GM23338 (cell line): ENCODE measurements around the gene ANGPTL2. TPM values are rescaled to one million over a fixed set of nuclear protein-coding genes. Genes with fewer than 3 reads are reported as not detected.

Experiments
- ATAC-seq: fragments of 200-7000 bp; cut with Tn5 transposase; 3 replicates; pipeline ENCODE4 v1.9.1; 2020
- DNase-seq: peaks from one replicate; pipeline ENCODE4 v3.0.0-alpha.2; 2015; ENCODE audit warnings: low spot score
- H2AFZ ChIP-seq: fragments of 200-600 bp; sonication (generic); 2 replicates; pipeline ENCODE4 v1.8.0; 2016; ENCODE audit warnings: antibody characterized with exemption, mild to moderate bottlenecking, moderate library complexity
- H3F3A ChIP-seq: fragments of 200-600 bp; sonication (generic); replicated peaks from 2 replicates; pipeline ENCODE4 v1.8.0; 2017; ENCODE audit warnings: antibody characterized with exemption, mixed run types, low read depth
- H3K27ac ChIP-seq: fragments of 200-600 bp; sonication (generic); 2 replicates; pipeline ENCODE4 v1.6.1; 2016; ENCODE audit warnings: low read depth
- H3K27me3 ChIP-seq: fragments of 200-600 bp; sonication (generic); 2 replicates; pipeline ENCODE4 v1.8.0; 2016; ENCODE audit warnings: mild to moderate bottlenecking, mixed run types, moderate library complexity; ENCODE audit not compliant: insufficient read depth
- H3K36me3 ChIP-seq: fragments of 200-600 bp; sonication (generic); 2 replicates; pipeline ENCODE4 v1.8.0; 2016; ENCODE audit warnings: mild to moderate bottlenecking; ENCODE audit not compliant: insufficient read depth
- H3K4me1 ChIP-seq: fragments of 200-600 bp; sonication (generic); 2 replicates; pipeline ENCODE4 v1.8.0; 2016; ENCODE audit warnings: mild to moderate bottlenecking, moderate library complexity; ENCODE audit not compliant: insufficient read depth
- H3K4me2 ChIP-seq: fragments of 200-600 bp; sonication (generic); 2 replicates; pipeline ENCODE4 v1.7.1; 2017; ENCODE audit warnings: mixed run types
- H3K4me3 ChIP-seq: fragments of 200-600 bp; sonication (generic); 2 replicates; pipeline ENCODE4 v1.6.1; 2016; ENCODE audit warnings: mixed run types
- H3K79me2 ChIP-seq: fragments of 200-600 bp; sonication (generic); replicated peaks from 2 replicates; pipeline ENCODE4 v1.8.0; 2017; ENCODE audit warnings: mild to moderate bottlenecking; ENCODE audit not compliant: insufficient read depth
- H3K9me2 ChIP-seq: fragments of 200-600 bp; sonication (generic); 2 replicates; pipeline ENCODE4 v1.8.0; 2017; ENCODE audit not compliant: insufficient read depth
- H4K20me1 ChIP-seq: fragments of 200-600 bp; sonication (generic); replicated peaks from 2 replicates; pipeline ENCODE4 v1.8.0; 2017; ENCODE audit warnings: mild to moderate bottlenecking; ENCODE audit not compliant: insufficient read depth
- H3K27ac Mint-ChIP-seq: 2 replicates; pipeline ENCODE4 v1.8.0; 2020; ENCODE audit warnings: inconsistent platforms, mild to moderate bottlenecking, moderate library complexity, mixed read lengths
- H3K27me3 Mint-ChIP-seq: 3 replicates; pipeline ENCODE4 v1.8.0; 2022; ENCODE audit warnings: low read depth, mild to moderate bottlenecking, moderate library complexity, mixed read lengths, inconsistent platforms; ENCODE audit not compliant: insufficient read depth, poor library complexity
- H3K36me3 Mint-ChIP-seq: 3 replicates; pipeline ENCODE4 v1.8.0; 2021; ENCODE audit warnings: low read depth, mild to moderate bottlenecking, inconsistent platforms, moderate library complexity, mixed read lengths
- H3K4me1 Mint-ChIP-seq: 3 replicates; pipeline ENCODE4 v1.8.0; 2020; ENCODE audit warnings: mild to moderate bottlenecking, inconsistent platforms, mixed read lengths
- H3K4me3 Mint-ChIP-seq: 3 replicates; pipeline ENCODE4 v1.8.0; 2021; ENCODE audit warnings: moderate library complexity, mild to moderate bottlenecking, inconsistent platforms, mixed read lengths
- H3K9me3 Mint-ChIP-seq: 3 replicates; pipeline ENCODE4 v1.8.0; 2020; ENCODE audit warnings: moderate library complexity, mild to moderate bottlenecking, inconsistent platforms, mixed read lengths
- CREB1 ChIP-seq: fragments of 250-450 bp; sonication (Bioruptor Pico); IDR thresholded peaks from 2 replicates; pipeline ENCODE4 v1.5.0; 2020; ENCODE audit warnings: low read depth, mild to moderate bottlenecking, moderate library complexity
- EZH2 ChIP-seq: fragments of 200-600 bp; sonication (generic); IDR thresholded peaks from one replicate; pipeline ENCODE4 v1.8.0; 2017; ENCODE audit warnings: antibody characterized with exemption, mild to moderate bottlenecking, low read depth; ENCODE audit not compliant: unreplicated experiment
- EZH2phosphoT487 ChIP-seq: fragments of 200-600 bp; sonication (generic); IDR thresholded peaks from one replicate; pipeline ENCODE4 v1.8.1; 2018; ENCODE audit warnings: antibody characterized with exemption; ENCODE audit not compliant: unreplicated experiment
- JUNB ChIP-seq: IDR thresholded peaks from one replicate; pipeline ENCODE4 v1.6.1; 2016; ENCODE audit warnings: antibody characterized with exemption; ENCODE audit not compliant: unreplicated experiment
- NANOG ChIP-seq: IDR thresholded peaks from 2 replicates; pipeline ENCODE4 v1.6.1; 2016; ENCODE audit warnings: antibody characterized with exemption, borderline replicate concordance
- POLR2AphosphoS5 ChIP-seq: IDR thresholded peaks from 2 replicates; pipeline ENCODE4 v1.6.1; 2016; ENCODE audit warnings: antibody characterized with exemption, low read depth
- STAT1 ChIP-seq: IDR thresholded peaks from one replicate; pipeline ENCODE4 v1.6.1; 2016; ENCODE audit warnings: antibody characterized with exemption; ENCODE audit not compliant: unreplicated experiment
- ZNF114 ChIP-seq: fragments of 250-450 bp; sonication (Bioruptor Pico); IDR thresholded peaks from 2 replicates; pipeline ENCODE4 v1.5.0; 2020; ENCODE audit warnings: mild to moderate bottlenecking, moderate library complexity
- ZNF331 ChIP-seq: fragments of 250-450 bp; sonication (Bioruptor Pico); IDR thresholded peaks from 2 replicates; pipeline ENCODE4 v1.5.0; 2020; ENCODE audit warnings: low read depth, mild to moderate bottlenecking, moderate library complexity
- polyA plus RNA-seq: library from polyadenylated mRNA; unstranded; fragments of >200 nt; fragmentation: Nextera tagmentation; extraction: Ambion mirVana; gene quantifications from 2 replicates; pipeline ENCODE4 v1.2.1, GENCODE V29; 2016
- total RNA-seq: library from RNA; depleted of rRNA; stranded (reverse); fragments of >200 nt; shearing (Covaris generic); gene quantifications from 2 replicates; pipeline ENCODE4 v1.2.3, GENCODE V29; 2014
- TF ChIP-seq, protein P1 (sequence below): fragments of 250-450 bp; sonication (Bioruptor Pico); IDR thresholded peaks from 2 replicates; pipeline ENCODE4 v1.5.0; 2020; ENCODE audit warnings: mild to moderate bottlenecking, moderate library complexity
- TF ChIP-seq, protein P2 (sequence below), 2 experiments: fragments of 200-600 bp in 1 of 2; sonication (generic) in 1 of 2; conservative IDR thresholded peaks; 2 replicates each; pipeline versions ENCODE4 v1.5.1 to v1.6.1; 2016 to 2017; ENCODE audit warnings: antibody characterized with exemption in 2 of 2, low read depth in 2 of 2, mild to moderate bottlenecking in 2 of 2, moderate library complexity in 1 of 2
- TF ChIP-seq, protein P3 (sequence below): IDR thresholded peaks from one replicate; pipeline ENCODE4 v1.6.1; 2018; ENCODE audit warnings: antibody characterized with exemption; ENCODE audit not compliant: unreplicated experiment
- TF ChIP-seq, protein P4 (sequence below): IDR thresholded peaks from 2 replicates; pipeline ENCODE4 v1.6.1; 2016; ENCODE audit warnings: antibody characterized with exemption

The ANGPTL2 gene
- total and polyA plus RNA-seq, 2 experiments from 2014 or later, result 2.9 to 5.2 TPM

DNA sequence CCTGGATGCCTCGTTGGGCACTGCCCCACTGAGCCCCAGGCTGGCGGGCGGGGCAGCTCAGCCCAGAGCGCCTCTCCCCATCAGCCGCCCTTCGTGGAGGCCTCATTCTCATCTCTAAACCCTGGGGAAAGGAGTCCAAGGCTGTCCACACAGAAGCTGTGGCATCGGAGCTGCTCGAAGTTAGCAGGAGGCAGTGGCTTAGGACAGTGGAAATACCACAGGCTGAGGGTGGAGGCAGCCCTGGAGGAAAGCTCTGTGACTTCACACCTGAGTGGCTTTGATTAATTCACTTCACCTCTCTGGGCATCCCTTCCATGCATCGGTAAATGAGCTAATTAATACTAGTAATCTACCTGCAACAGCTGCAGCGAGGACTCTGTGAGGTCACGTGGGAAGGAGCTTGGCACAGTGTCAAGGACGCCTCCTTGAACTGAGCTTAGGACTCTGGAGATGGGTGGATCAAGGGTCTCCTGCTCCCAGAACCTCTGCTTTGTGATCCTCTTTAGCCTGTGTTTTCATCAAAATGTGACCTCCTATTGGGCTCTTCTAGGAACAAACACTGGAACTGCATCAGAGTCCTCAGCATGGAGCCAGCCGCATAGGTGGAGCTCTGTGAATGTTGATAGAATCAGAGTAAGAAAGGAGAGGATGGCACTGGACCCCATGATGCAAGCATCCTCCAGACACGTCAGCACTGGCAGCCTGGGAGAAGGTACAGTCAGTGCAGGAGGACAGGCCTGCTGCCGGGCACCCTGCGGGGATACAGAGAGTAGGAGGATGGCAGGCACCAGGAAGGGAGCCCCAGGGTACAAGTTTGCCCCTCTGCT lies 842 bp upstream of the ANGPTL2 start:
- peaks cover 4% of the 10 kb centered on the region for H4K20me1 ChIP-seq
- H3K27me3 ChIP-seq, result no peaks in the 10 kb centered on the region
- peak; percentile 0; the same call in 2 of the 3 replicates for ATAC-seq
- Mint-ChIP-seq H3K27me3 (peaks cover 18% of the 10 kb centered on the region), H3K4me3 (peak overlapping the region; percentile 59), H3K9me3 (no peaks in the 10 kb centered on the region), H3K4me1 (peaks cover 27% of the 10 kb centered on the region), H3K27ac (no peak overlapping the region), H3K36me3 (no peaks in the 10 kb centered on the region)
- peak overlapping the region; percentile 92 for H3K4me2 ChIP-seq
- H3F3A ChIP-seq, result peaks cover 4% of the 10 kb centered on the region; the same call in 1 of the 2 replicates
- peak overlapping the region; percentile 60 for H3K4me3 ChIP-seq
- no peaks in the 10 kb centered on the region for H3K36me3 ChIP-seq
- peak overlapping the region; percentile 72; the same call in 1 of the 2 replicates for H2AFZ ChIP-seq
- no peak for TF ChIP-seq ZNF331 (CRISPR knock-in tag)
- TF ChIP-seq POLR2AphosphoS5, result no peak
- TF ChIP-seq, protein P1, sequence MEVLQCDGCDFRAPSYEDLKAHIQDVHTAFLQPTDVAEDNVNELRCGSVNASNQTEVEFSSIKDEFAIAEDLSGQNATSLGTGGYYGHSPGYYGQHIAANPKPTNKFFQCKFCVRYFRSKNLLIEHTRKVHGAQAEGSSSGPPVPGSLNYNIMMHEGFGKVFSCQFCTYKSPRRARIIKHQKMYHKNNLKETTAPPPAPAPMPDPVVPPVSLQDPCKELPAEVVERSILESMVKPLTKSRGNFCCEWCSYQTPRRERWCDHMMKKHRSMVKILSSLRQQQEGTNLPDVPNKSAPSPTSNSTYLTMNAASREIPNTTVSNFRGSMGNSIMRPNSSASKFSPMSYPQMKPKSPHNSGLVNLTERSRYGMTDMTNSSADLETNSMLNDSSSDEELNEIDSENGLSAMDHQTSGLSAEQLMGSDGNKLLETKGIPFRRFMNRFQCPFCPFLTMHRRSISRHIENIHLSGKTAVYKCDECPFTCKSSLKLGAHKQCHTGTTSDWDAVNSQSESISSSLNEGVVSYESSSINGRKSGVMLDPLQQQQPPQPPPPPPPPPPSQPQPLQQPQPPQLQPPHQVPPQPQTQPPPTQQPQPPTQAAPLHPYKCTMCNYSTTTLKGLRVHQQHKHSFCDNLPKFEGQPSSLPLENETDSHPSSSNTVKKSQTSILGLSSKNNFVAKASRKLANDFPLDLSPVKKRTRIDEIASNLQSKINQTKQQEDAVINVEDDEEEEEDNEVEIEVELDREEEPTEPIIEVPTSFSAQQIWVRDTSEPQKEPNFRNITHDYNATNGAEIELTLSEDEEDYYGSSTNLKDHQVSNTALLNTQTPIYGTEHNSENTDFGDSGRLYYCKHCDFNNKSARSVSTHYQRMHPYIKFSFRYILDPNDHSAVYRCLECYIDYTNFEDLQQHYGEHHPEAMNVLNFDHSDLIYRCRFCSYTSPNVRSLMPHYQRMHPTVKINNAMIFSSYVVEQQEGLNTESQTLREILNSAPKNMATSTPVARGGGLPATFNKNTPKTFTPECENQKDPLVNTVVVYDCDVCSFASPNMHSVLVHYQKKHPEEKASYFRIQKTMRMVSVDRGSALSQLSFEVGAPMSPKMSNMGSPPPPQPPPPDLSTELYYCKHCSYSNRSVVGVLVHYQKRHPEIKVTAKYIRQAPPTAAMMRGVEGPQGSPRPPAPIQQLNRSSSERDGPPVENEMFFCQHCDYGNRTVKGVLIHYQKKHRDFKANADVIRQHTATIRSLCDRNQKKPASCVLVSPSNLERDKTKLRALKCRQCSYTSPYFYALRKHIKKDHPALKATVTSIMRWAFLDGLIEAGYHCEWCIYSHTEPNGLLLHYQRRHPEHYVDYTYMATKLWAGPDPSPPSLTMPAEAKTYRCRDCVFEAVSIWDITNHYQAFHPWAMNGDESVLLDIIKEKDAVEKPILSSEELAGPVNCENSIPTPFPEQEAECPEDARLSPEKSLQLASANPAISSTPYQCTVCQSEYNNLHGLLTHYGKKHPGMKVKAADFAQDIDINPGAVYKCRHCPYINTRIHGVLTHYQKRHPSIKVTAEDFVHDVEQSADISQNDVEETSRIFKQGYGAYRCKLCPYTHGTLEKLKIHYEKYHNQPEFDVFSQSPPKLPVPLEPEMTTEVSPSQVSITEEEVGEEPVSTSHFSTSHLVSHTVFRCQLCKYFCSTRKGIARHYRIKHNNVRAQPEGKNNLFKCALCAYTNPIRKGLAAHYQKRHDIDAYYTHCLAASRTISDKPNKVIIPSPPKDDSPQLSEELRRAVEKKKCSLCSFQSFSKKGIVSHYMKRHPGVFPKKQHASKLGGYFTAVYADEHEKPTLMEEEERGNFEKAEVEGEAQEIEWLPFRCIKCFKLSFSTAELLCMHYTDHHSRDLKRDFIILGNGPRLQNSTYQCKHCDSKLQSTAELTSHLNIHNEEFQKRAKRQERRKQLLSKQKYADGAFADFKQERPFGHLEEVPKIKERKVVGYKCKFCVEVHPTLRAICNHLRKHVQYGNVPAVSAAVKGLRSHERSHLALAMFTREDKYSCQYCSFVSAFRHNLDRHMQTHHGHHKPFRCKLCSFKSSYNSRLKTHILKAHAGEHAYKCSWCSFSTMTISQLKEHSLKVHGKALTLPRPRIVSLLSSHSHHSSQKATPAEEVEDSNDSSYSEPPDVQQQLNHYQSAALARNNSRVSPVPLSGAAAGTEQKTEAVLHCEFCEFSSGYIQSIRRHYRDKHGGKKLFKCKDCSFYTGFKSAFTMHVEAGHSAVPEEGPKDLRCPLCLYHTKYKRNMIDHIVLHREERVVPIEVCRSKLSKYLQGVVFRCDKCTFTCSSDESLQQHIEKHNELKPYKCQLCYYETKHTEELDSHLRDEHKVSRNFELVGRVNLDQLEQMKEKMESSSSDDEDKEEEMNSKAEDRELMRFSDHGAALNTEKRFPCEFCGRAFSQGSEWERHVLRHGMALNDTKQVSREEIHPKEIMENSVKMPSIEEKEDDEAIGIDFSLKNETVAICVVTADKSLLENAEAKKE (CRISPR knock-in tag), result no peak
- no peak for TF ChIP-seq EZH2
- no peak for TF ChIP-seq NANOG
- TF ChIP-seq, protein P2, sequence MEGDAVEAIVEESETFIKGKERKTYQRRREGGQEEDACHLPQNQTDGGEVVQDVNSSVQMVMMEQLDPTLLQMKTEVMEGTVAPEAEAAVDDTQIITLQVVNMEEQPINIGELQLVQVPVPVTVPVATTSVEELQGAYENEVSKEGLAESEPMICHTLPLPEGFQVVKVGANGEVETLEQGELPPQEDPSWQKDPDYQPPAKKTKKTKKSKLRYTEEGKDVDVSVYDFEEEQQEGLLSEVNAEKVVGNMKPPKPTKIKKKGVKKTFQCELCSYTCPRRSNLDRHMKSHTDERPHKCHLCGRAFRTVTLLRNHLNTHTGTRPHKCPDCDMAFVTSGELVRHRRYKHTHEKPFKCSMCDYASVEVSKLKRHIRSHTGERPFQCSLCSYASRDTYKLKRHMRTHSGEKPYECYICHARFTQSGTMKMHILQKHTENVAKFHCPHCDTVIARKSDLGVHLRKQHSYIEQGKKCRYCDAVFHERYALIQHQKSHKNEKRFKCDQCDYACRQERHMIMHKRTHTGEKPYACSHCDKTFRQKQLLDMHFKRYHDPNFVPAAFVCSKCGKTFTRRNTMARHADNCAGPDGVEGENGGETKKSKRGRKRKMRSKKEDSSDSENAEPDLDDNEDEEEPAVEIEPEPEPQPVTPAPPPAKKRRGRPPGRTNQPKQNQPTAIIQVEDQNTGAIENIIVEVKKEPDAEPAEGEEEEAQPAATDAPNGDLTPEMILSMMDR (conservative IDR thresholded peaks at IDR 0.05; ENCODE audit: low read depth in 2 of 2), result no peak
- no peak for TF ChIP-seq EZH2phosphoT487
- TF ChIP-seq, protein P3, sequence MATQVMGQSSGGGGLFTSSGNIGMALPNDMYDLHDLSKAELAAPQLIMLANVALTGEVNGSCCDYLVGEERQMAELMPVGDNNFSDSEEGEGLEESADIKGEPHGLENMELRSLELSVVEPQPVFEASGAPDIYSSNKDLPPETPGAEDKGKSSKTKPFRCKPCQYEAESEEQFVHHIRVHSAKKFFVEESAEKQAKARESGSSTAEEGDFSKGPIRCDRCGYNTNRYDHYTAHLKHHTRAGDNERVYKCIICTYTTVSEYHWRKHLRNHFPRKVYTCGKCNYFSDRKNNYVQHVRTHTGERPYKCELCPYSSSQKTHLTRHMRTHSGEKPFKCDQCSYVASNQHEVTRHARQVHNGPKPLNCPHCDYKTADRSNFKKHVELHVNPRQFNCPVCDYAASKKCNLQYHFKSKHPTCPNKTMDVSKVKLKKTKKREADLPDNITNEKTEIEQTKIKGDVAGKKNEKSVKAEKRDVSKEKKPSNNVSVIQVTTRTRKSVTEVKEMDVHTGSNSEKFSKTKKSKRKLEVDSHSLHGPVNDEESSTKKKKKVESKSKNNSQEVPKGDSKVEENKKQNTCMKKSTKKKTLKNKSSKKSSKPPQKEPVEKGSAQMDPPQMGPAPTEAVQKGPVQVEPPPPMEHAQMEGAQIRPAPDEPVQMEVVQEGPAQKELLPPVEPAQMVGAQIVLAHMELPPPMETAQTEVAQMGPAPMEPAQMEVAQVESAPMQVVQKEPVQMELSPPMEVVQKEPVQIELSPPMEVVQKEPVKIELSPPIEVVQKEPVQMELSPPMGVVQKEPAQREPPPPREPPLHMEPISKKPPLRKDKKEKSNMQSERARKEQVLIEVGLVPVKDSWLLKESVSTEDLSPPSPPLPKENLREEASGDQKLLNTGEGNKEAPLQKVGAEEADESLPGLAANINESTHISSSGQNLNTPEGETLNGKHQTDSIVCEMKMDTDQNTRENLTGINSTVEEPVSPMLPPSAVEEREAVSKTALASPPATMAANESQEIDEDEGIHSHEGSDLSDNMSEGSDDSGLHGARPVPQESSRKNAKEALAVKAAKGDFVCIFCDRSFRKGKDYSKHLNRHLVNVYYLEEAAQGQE, result no peak
- TF ChIP-seq, protein P4, sequence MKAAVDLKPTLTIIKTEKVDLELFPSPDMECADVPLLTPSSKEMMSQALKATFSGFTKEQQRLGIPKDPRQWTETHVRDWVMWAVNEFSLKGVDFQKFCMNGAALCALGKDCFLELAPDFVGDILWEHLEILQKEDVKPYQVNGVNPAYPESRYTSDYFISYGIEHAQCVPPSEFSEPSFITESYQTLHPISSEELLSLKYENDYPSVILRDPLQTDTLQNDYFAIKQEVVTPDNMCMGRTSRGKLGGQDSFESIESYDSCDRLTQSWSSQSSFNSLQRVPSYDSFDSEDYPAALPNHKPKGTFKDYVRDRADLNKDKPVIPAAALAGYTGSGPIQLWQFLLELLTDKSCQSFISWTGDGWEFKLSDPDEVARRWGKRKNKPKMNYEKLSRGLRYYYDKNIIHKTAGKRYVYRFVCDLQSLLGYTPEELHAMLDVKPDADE, result no peak
- no peak for TF ChIP-seq CREB1
- no peak for TF ChIP-seq STAT1
- no peak for TF ChIP-seq JUNB
- no peak for TF ChIP-seq ZNF114
- no peaks in the 10 kb centered on the region for H3K9me2 ChIP-seq
- peak; percentile 11 for DNase-seq
- H3K27ac ChIP-seq, result peak overlapping the region; percentile 45; the same call in 1 of the 2 replicates
- peaks cover 6% of the 10 kb centered on the region; the same call in 1 of the 2 replicates for H3K79me2 ChIP-seq
- peaks cover 22% of the 10 kb centered on the region for H3K4me1 ChIP-seq
